ENCODE measurements around the gene POLG.

POLG gene

GRCh38 chr15:89374086-89374981, 39.7 kb upstream of the POLG start:
- Mint-ChIP-seq H3K4me3 (no peak overlapping the region), H3K9me3 (no peaks in the 10 kb centered on the region), H3K27me3 (peaks cover 56% of the 10 kb centered on the region), H3K27ac (no peak overlapping the region), H3K36me3 (no peaks in the 10 kb centered on the region), H3K4me1 (peaks cover 4% of the 10 kb centered on the region)

- Mint-ChIP-seq H3K27me3 (peaks cover 57% of the 10 kb centered on the region), H3K4me1 (peaks cover 1% of the 10 kb centered on the region), H3K4me3 (no peak overlapping the region), H3K27ac (no peak overlapping the region), H3K36me3 (no peaks in the 10 kb centered on the region), H3K9me3 (no peaks in the 10 kb centered on the region)
These were observed 37.7 kb upstream of the POLG start for GRCh38 chr15:89372069-89372935.

- Mint-ChIP-seq H3K27me3 (peaks cover 57% of the 10 kb centered on the region), H3K36me3 (no peaks in the 10 kb centered on the region), H3K4me3 (no peak overlapping the region), H3K9me3 (no peaks in the 10 kb centered on the region), H3K27ac (no peak overlapping the region), H3K4me1 (peaks cover 7% of the 10 kb centered on the region)
These were observed 36.8 kb upstream of the POLG start for GRCh38 chr15:89371228-89372044.

- H3K27me3 Mint-ChIP-seq, result peaks cover 58% of the 10 kb centered on the region
- no peaks in the 10 kb centered on the region for H3K9me3 Mint-ChIP-seq
- H3K36me3 Mint-ChIP-seq, result no peaks in the 10 kb centered on the region
- H3K27ac Mint-ChIP-seq, result no peak overlapping the region
- peaks cover 9% of the 10 kb centered on the region for H3K4me1 Mint-ChIP-seq
- no peak overlapping the region for H3K4me3 Mint-ChIP-seq
These were observed 36.3 kb upstream of the POLG start for GRCh38 chr15:89370978-89371227.

GRCh38 chr15:89370120-89370977, 35.7 kb upstream of the POLG start:
- Mint-ChIP-seq H3K4me1 (peaks cover 9% of the 10 kb centered on the region), H3K4me3 (no peak overlapping the region), H3K9me3 (no peaks in the 10 kb centered on the region), H3K27ac (no peak overlapping the region), H3K27me3 (peaks cover 57% of the 10 kb centered on the region), H3K36me3 (no peaks in the 10 kb centered on the region)

DNA sequence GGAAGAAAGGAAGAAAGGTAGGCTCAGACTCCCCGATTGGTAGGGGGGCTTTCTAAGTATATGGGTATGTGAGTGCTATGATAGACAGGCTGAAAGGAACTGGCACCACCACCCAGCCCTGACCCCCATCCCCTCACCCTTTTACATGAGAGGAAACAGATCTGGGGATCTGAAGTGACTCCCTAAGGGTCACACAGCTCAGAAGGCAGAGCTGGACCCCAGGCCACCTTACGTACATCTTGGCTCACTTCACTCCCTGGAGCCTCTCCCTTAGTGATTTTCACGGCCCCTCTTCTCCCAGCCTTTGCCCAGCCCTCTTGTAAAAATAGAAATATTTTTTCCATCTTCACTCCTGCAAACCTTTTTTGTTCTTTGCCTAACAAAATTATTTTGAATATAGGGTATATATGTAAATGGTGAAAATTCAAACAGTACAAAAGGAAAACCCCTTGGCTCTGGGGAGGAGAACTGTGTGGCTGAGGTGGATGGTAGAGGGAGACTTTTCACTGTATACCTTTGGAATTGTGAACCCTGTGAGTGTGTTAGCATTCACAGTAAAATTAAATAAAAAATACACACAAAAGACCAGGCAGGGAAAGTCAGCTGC, 34.8 kb upstream of the POLG start:
- no peaks in the 10 kb centered on the region for H3K9me3 Mint-ChIP-seq
- H3K4me3 Mint-ChIP-seq, result no peak overlapping the region
- H3K4me1 Mint-ChIP-seq, result peaks cover 9% of the 10 kb centered on the region
- H3K27me3 Mint-ChIP-seq, result peaks cover 56% of the 10 kb centered on the region
- H3K27ac Mint-ChIP-seq, result no peak overlapping the region
- H3K36me3 Mint-ChIP-seq, result no peaks in the 10 kb centered on the region

DNA sequence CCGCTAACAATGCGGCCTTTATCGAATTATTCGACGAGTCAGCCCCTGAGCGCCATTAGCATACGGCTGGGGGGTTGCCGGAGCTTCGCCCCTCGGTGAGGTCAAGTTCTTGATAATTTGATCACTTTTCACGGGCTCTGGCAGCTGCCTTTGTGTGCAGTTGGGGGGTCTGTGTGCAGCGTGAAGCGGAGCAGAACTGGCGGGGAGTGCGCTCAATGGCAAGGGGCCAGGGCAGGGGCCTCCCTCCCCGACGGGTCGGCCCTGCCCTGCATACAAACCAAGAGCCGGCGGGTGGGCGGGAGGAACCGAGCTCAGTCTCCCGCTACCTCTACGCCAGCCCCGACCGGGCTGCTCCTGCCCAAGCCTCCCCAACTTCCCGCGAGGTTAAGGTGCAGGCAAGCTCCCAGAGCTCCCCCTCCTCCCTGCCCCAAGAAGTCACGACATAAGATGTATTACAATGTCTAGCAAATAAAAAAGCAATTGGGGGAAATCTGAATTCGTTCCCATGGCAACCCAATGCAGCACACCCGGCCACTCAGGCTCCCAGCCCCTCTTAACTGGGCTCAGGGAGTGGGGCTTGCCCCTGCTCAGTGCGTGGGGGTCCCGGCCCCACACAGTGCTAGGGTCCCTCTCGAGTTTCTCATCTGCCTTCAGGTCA, 34.1 kb upstream of the POLG start:
- no peak overlapping the region for H3K27ac Mint-ChIP-seq
- H3K36me3 Mint-ChIP-seq, result no peaks in the 10 kb centered on the region
- H3K4me3 Mint-ChIP-seq, result no peak overlapping the region
- H3K27me3 Mint-ChIP-seq, result peaks cover 53% of the 10 kb centered on the region
- peaks cover 9% of the 10 kb centered on the region for H3K4me1 Mint-ChIP-seq
- H3K9me3 Mint-ChIP-seq, result no peaks in the 10 kb centered on the region

DNA sequence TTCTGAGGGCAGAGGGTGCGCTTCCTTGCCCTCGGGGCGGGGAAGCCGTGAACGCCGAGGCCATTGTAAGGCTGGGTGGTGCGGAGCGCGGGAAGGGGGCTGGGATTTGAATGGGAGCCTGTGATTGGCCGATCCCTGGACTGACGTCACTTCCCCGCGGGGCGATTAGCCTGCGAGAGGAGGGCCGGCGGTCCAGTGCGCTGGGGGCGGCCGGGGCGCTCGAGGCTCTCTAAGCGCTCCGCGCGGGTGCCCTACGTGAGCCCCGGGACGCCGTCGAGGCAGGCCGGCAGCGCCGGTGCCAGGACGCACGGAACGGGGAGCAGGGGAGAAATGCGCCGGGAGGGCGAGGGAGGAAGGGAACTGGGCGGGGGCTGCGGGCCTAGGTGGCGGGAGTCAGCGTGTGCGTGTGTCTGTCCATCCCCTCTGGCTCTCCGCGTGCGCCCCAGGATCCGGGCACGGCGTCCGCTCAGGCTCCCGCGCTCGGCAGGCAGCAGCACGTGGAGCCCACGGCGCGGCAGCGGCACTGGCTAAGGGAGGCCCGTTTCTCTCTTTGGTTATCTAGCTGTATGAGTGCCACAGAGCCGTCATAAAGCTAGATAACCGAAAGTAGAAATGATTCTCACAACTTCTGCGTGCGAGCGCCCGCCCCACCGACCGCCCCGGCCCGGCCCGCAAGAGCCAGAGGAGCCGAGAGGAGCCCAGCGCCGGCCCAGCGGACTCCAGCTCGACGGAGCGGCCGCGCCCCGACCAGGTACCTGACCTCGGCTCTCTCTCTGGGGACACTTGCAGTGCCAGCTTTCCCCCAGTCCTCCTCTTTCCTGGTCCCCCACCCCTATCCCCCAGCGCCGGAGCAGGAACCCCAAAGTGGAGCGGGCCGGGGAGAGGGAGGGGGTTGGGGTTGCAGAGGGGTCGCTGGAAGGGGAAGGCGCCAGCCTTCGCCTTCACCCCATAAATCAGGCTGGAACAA, 33.1 kb upstream of the POLG start:
- Mint-ChIP-seq H3K27me3 (peaks cover 58% of the 10 kb centered on the region), H3K4me3 (peak overlapping the region; percentile 20), H3K4me1 (peaks cover 13% of the 10 kb centered on the region), H3K9me3 (no peaks in the 10 kb centered on the region), H3K36me3 (no peaks in the 10 kb centered on the region), H3K27ac (no peak overlapping the region)

DNA sequence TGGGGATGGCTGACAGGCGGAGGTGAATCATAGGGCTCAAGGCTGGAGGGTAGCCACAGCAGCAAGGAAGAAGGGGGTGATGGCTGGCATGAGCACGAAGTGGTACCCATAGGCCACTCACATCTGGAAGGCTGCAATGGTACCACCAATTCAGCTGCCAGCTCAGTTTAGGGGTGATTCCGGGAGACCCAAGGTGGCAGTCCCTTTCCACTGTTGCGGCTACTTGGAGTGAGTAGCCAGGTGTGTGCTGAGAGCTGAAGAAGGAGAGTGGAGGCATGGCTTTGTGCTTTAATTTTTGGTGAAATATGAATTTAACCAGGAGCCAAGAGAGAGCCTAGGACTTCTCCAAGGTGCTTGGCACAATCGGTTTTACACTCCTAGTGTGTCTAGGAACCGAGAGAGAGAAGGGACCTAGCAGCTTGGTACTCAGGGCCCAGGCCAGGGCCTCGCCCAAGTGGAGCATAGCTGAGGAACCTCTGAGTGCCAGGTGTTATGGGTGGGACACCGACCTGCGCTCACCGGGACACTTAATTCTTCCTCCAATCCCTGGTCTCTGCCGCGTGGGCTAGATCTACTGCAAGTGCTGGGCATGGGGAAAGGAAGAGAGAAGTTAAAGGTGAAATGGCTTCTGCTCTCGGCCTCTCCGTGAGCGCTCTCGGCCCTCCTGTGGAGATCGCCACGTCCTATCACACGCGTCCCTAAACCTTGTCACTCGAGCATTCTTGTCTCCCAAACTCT, 32.2 kb upstream of the POLG start:
- H3K27ac Mint-ChIP-seq, result no peak overlapping the region
- no peaks in the 10 kb centered on the region for H3K36me3 Mint-ChIP-seq
- peak overlapping the region; percentile 20 for H3K4me3 Mint-ChIP-seq
- H3K27me3 Mint-ChIP-seq, result peaks cover 56% of the 10 kb centered on the region
- peaks cover 13% of the 10 kb centered on the region for H3K4me1 Mint-ChIP-seq
- no peaks in the 10 kb centered on the region for H3K9me3 Mint-ChIP-seq

DNA sequence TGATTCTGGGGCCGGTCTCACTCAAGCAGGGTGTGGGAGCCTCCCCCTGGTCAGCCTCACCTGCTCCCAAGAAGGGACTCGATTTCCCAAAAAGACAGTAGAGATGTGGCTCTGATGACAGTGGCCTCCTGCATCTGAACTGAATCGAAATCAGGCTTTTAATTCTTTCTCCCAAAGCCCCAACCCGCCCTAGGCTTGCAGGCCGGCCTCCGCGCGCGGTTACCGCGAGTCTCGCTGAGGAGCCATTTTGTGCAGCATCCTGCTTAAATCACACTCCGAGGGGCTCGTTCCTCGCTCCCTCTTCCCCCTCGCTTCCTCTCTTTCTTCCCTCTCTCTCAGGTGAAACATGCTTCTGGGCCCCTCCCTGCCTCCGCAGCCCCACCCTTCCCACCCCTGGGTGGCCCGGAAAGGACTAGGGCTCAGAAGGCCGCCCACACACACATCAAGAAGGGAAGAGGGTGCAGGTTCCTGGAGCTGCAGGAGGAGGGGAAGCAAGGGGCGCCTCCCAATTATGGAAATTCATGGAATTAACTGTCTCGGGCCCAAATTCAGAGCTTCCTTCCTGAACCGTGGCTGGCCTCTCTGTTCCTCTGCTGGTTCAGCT, 30.9 kb upstream of the POLG start:
- Mint-ChIP-seq H3K4me3 (no peak overlapping the region), H3K27ac (no peak overlapping the region), H3K27me3 (peaks cover 62% of the 10 kb centered on the region), H3K36me3 (no peaks in the 10 kb centered on the region), H3K9me3 (no peaks in the 10 kb centered on the region), H3K4me1 (peaks cover 22% of the 10 kb centered on the region)

- H3K27ac Mint-ChIP-seq, result no peak overlapping the region
- H3K4me3 Mint-ChIP-seq, result no peak overlapping the region
- no peaks in the 10 kb centered on the region for H3K36me3 Mint-ChIP-seq
These were observed 30.3 kb upstream of the POLG start for GRCh38 chr15:89364741-89365450.

DNA sequence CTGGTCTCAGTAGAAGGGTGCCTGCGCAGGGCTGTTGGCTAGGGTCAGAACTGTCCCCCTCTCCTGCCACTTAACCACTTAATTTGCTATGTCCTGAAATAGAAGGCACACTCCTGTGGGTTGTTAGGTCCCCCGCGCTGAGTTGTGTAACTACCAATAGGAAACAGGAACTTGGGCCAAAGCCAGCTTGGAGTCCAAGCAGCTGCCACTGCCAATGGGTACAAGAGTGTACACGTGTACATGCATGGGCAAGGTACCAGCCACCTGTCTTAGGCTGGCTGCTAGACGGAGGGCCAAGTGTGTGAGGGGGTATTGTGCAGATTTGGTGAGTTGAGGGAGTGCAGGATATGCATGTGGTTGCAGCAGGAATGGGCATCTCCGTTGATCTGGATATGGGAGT, 29.7 kb upstream of the POLG start:
- Mint-ChIP-seq H3K36me3 (no peaks in the 10 kb centered on the region), H3K27ac (no peak overlapping the region), H3K4me1 (peaks cover 22% of the 10 kb centered on the region), H3K9me3 (no peaks in the 10 kb centered on the region), H3K27me3 (peaks cover 60% of the 10 kb centered on the region), H3K4me3 (no peak overlapping the region)

More at GRCh38 chr15:89364741-89365450, 30.3 kb upstream of the POLG start:
- Mint-ChIP-seq H3K9me3 (no peaks in the 10 kb centered on the region), H3K27me3 (peaks cover 60% of the 10 kb centered on the region), H3K4me1 (peaks cover 22% of the 10 kb centered on the region)
